Prostate gland (tissue), 2 donors: Measurements from ENCODE around the gene RALGPS2. TPM values are rescaled to one million over a fixed set of nuclear protein-coding genes. Genes with fewer than 3 reads are reported as not detected.

Experiments used
- DNase-seq: peaks from one replicate; pipeline ENCODE4 v3.0.0-alpha.2; 2019; ENCODE audit warnings: low spot score
- H3K27ac ChIP-seq, 2 donors: fragments of 200-600 bp; sonication (generic); 2 replicates each; pipeline ENCODE4 v1.5.1; 2017 to 2019
- H3K27me3 ChIP-seq: fragments of 200-600 bp; sonication (generic); replicated peaks from 2 replicates; pipeline ENCODE4 v1.5.1; 2019; ENCODE audit not compliant: insufficient read depth
- H3K36me3 ChIP-seq, 2 donors: fragments of 200-600 bp; sonication (generic); 1 replicate in 1 of 2; 2 replicates in 1 of 2; pipeline versions ENCODE4 v1.5.1 to v1.8.1; 2017 to 2019
- H3K4me1 ChIP-seq: fragments of 200-600 bp; sonication (generic); replicated peaks from 2 replicates; pipeline ENCODE4 v1.5.1; 2019
- H3K4me3 ChIP-seq, 2 donors: fragments of 200-600 bp; sonication (generic); 2 replicates each; pipeline ENCODE4 v1.5.1; 2017 to 2019
- H3K9me3 ChIP-seq: fragments of 200-600 bp; sonication (generic); 2 replicates; pipeline ENCODE4 v1.5.1; 2017
- POLR2A ChIP-seq: fragments of 450-650 bp; IDR thresholded peaks from one replicate; pipeline ENCODE4 v1.6.1; 2016; ENCODE audit warnings: antibody characterized with exemption, mild to moderate bottlenecking
- POLR2AphosphoS5 ChIP-seq: sonication (generic); formaldehyde crosslinking; IDR thresholded peaks from one replicate; pipeline ENCODE4 v1.6.1; 2017; ENCODE audit warnings: antibody characterized with exemption
- WGBS: methylation state at CpG from one replicate; pipeline ENCODE4 v1.1.5; 2018; 5-methylcytosine and 5-hydroxymethylcytosine counted together
- intact Hi-C: fragments of 100-400 bp; cut with DNase I; formaldehyde crosslinking; loops from one replicate; pipeline ENCODE4 v1.14.2; 2022
- total RNA-seq, 2 donors: library from RNA; depleted of rRNA; stranded (reverse); fragments of >200 nt; gene quantifications; one replicate each; pipeline ENCODE4 v1.1.0, GENCODE V29; 2016
- TF ChIP-seq, protein P1 (sequence below), 4 experiments: fragments of 200-600 bp in 2 of 4; fragments of 450-650 bp in 2 of 4; sonication (generic) in 2 of 4; IDR thresholded peaks; 1 replicate in 3 of 4; 2 replicates in 1 of 4; pipeline ENCODE4 v1.5.1; 2016 to 2019; ENCODE audit warnings: antibody characterized with exemption in 4 of 4, mild to moderate bottlenecking in 2 of 4, moderate library complexity in 2 of 4

RALGPS2 gene
- total RNA-seq, 2 donors from 2014 or later, result 25.6 to 26.2 TPM

DNA sequence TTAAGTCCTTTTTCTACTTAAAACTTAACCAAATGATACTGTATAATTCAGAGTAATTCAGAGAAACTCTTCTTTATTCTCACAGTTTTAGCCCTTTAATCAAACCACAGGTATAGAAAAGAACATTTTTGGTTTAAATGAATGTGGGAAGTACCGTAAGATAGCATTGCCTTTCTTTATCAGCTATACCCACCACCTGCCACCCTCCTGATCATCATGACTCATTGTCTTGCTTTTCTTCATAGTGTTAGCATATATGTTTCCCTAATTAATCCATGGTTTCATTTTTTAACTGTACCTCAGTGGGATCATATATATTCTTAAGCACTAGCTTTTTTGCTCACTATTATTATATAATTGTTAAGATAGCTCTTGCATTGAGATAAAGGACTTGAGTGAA lies 173.4 kb downstream of the RALGPS2 start:
- Histone ChIP-seq H3K4me1 (no peaks in the 10 kb centered on the region), H3K27me3 (no peaks in the 10 kb centered on the region), H3K36me3 (no peaks in the 10 kb centered on the region), H3K9me3 (no peaks in the 10 kb centered on the region), H3K27ac (no peak overlapping the region), H3K4me3 (no peak overlapping the region)
- no peak for DNase-seq
- intact Hi-C loops, result no loop called here
- no peak for TF ChIP-seq POLR2A
- no peak for TF ChIP-seq POLR2AphosphoS5
- WGBS, result 93% methylated on average over 1 of the region's 1 CpG

DNA sequence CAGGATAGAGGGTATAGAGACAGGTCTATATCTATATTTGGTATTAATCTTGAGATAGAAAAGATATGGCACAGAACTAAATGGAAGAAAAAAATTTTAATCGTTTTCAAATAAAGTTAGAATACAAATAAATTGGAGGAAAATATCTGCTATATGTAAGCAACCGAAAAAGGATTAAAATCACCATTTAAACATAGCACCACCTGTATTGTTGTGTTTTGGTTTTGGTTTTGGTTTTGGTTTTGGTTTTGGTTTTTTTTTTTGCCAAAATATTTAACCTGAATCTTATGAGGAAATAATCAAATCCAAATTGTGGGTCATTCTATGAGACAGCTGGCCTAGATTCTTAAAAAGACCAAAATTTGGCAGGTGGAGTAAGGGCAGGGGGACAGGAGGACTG lies 174.4 kb downstream of the RALGPS2 start:
- intact Hi-C loops, result no loop called here
- Histone ChIP-seq H3K4me3 (no peak overlapping the region), H3K27me3 (no peaks in the 10 kb centered on the region), H3K36me3 (no peaks in the 10 kb centered on the region), H3K27ac (no peak overlapping the region), H3K9me3 (no peaks in the 10 kb centered on the region), H3K4me1 (no peaks in the 10 kb centered on the region)
- TF ChIP-seq, protein P1, sequence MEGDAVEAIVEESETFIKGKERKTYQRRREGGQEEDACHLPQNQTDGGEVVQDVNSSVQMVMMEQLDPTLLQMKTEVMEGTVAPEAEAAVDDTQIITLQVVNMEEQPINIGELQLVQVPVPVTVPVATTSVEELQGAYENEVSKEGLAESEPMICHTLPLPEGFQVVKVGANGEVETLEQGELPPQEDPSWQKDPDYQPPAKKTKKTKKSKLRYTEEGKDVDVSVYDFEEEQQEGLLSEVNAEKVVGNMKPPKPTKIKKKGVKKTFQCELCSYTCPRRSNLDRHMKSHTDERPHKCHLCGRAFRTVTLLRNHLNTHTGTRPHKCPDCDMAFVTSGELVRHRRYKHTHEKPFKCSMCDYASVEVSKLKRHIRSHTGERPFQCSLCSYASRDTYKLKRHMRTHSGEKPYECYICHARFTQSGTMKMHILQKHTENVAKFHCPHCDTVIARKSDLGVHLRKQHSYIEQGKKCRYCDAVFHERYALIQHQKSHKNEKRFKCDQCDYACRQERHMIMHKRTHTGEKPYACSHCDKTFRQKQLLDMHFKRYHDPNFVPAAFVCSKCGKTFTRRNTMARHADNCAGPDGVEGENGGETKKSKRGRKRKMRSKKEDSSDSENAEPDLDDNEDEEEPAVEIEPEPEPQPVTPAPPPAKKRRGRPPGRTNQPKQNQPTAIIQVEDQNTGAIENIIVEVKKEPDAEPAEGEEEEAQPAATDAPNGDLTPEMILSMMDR (IDR thresholded peaks at IDR 0.05), result no peak
- TF ChIP-seq POLR2A, result no peak
- no peak for TF ChIP-seq POLR2AphosphoS5
- WGBS, result 74% methylated on average over 2 of the region's 2 CpGs
- DNase-seq, result no peak

DNA sequence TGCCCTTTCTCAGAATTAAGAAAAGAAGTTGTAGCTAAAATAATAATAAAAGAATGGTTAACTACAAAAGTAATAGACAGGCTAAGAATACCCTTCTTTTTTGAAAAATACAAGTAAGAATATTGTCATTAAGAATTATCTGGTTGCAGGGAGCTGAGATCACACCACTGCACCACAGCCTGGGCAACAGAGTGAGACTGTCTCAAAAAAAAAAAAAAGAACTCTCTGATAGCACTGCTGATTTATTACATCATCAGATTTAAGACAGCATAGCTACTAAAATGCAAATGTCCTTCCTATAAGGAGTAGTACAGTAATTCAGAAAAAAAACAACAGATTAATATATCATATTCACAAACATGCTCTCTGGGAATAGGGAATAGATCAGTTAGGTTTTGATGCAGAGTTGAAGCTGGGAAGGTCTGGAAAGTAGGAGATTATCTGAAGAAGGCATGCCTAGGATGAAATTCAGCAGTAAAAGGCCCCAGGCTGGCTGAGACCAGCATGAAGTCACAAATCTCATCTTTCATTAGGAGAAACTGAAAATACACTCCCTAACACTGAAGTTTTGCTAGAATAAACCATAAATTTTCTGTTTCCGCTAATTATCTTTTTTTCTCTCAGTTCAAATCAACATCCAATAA lies 176.6 kb downstream of the RALGPS2 start:
- Histone ChIP-seq H3K27ac (no peak overlapping the region), H3K9me3 (no peaks in the 10 kb centered on the region), H3K36me3 (no peaks in the 10 kb centered on the region), H3K4me3 (no peak overlapping the region), H3K27me3 (no peaks in the 10 kb centered on the region), H3K4me1 (no peaks in the 10 kb centered on the region)
- 45% methylated on average over 1 of the region's 1 CpG for WGBS
- TF ChIP-seq, protein P1 (IDR thresholded peaks at IDR 0.05), result no peak
- TF ChIP-seq POLR2AphosphoS5, result no peak
- no peak for TF ChIP-seq POLR2A
- intact Hi-C loops, result no loop called here
- DNase-seq, result no peak

DNA sequence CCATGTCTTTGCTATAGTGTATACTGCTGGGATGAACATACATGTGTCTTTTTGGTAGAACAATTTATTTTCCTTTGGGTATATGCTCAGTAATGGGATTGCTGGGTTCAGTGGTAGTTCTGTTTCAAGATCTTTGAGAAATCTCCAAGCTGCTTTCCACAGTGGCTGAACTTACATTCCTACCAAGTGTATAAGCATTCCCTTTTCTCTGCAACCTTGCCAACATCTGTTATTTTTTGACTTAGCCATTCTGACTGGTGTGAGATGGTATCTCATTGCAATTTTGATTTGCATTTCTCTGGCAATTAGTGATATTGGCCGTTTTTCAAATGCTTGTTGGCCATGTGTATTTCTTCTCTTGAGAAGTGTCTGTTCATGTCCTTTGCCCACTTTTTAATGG lies 183.3 kb downstream of the RALGPS2 start:
- TF ChIP-seq POLR2A (no peak), POLR2AphosphoS5 (no peak)
- TF ChIP-seq, protein P1 (IDR thresholded peaks at IDR 0.05), result no peak
- H3K9me3 ChIP-seq, result no peaks in the 10 kb centered on the region
- WGBS, result 65% methylated on average over 1 of the region's 1 CpG
- H3K36me3 ChIP-seq, result no peaks in the 10 kb centered on the region
- H3K4me1 ChIP-seq, result no peaks in the 10 kb centered on the region
- DNase-seq, result no peak
- no peaks in the 10 kb centered on the region for H3K27me3 ChIP-seq
- intact Hi-C loops, result no loop called here
- H3K4me3 ChIP-seq, result no peak overlapping the region
- H3K27ac ChIP-seq, result no peak overlapping the region

DNA sequence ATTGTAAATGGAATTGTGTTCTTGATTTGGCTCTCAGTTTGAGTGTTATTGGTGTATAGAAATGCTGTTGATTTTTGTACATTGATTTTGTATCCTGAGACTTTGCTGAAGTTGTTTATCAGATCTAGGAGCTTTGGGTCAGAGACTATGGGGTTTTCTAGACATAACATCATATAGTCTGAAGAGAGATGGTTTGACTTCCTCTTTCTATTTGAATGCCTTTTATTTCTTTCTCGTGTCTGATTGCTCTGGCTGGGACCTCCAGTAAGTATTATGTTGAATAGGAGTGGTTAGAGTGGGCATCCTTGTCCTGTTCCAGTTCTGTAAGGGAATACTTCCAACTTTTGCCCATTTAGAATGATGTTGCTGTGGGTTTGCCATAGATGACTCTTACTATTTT lies 185.0 kb downstream of the RALGPS2 start:
- H3K27me3 ChIP-seq, result no peaks in the 10 kb centered on the region
- no peak overlapping the region for H3K4me3 ChIP-seq
- TF ChIP-seq, protein P1 (IDR thresholded peaks at IDR 0.05), result no peak
- TF ChIP-seq POLR2A (no peak), POLR2AphosphoS5 (no peak)
- H3K36me3 ChIP-seq, result no peaks in the 10 kb centered on the region
- no peaks in the 10 kb centered on the region for H3K4me1 ChIP-seq
- DNase-seq, result no peak
- intact Hi-C loops, result no loop called here
- no peak overlapping the region for H3K27ac ChIP-seq
- WGBS, result 97% methylated on average over 1 of the region's 1 CpG
- no peaks in the 10 kb centered on the region for H3K9me3 ChIP-seq
